Neuronal stem cell (in vitro differentiated cells): Measurements from ENCODE around the gene DNAH9.

Experiments
- DNase-seq: peaks from one replicate; pipeline ENCODE4 v3.0.0-alpha.2; 2013; ENCODE audit warnings: low spot score
- H2AFZ ChIP-seq: one replicate; pipeline ENCODE4 v1.6.1; 2013; ENCODE audit warnings: mild to moderate bottlenecking, low read length, inconsistent platforms
- H2AK5ac ChIP-seq: 2 replicates; pipeline ENCODE4 v1.6.1; 2013; ENCODE audit warnings: low read depth, mild to moderate bottlenecking, inconsistent platforms, low read length, moderate library complexity, mixed read lengths
- H2BK120ac ChIP-seq: 2 replicates; pipeline ENCODE4 v1.6.1; 2013; ENCODE audit warnings: low read depth, mild to moderate bottlenecking, inconsistent platforms, low read length, moderate library complexity, mixed read lengths
- H2BK12ac ChIP-seq: one replicate; pipeline ENCODE4 v1.6.1; 2013; ENCODE audit warnings: low read length, inconsistent platforms
- H2BK15ac ChIP-seq: 2 replicates; pipeline ENCODE4 v1.6.1; 2013; ENCODE audit warnings: mild to moderate bottlenecking, low read length, inconsistent platforms, mixed read lengths
- H2BK5ac ChIP-seq: one replicate; pipeline ENCODE4 v1.6.1; 2013; ENCODE audit warnings: inconsistent platforms, mild to moderate bottlenecking, low read length, moderate library complexity
- H3K14ac ChIP-seq: one replicate; pipeline ENCODE4 v1.6.1; 2013; ENCODE audit warnings: low read length, inconsistent platforms
- H3K18ac ChIP-seq: 2 replicates; pipeline ENCODE4 v1.6.1; 2013; ENCODE audit warnings: low read length, inconsistent platforms
- H3K23ac ChIP-seq: 2 replicates; pipeline ENCODE4 v1.6.1; 2013; ENCODE audit warnings: low read depth, mild to moderate bottlenecking, mixed read lengths, low read length, inconsistent platforms; ENCODE audit not compliant: poor library complexity
- H3K27ac ChIP-seq: replicated peaks from 3 replicates; pipeline ENCODE4 v1.5.1; 2013; ENCODE audit warnings: low read length, inconsistent platforms
- H3K27me3 ChIP-seq, 3 experiments: 2 replicates each; pipeline ENCODE4 v1.6.1; 2013; ENCODE audit warnings: low read length in 3 of 3, mild to moderate bottlenecking in 2 of 3, inconsistent platforms in 1 of 3, low read depth in 1 of 3, mixed read lengths in 1 of 3, moderate library complexity in 1 of 3; ENCODE audit not compliant: control insufficient read depth in 3 of 3, insufficient read depth in 3 of 3
- H3K36me3 ChIP-seq, 2 donors: replicated peaks in 1 of 2; 2 replicates each; pipeline ENCODE4 v1.6.1; 2013; ENCODE audit warnings: low read length in 2 of 2; ENCODE audit not compliant: control insufficient read depth in 2 of 2, insufficient read depth in 2 of 2
- H3K4ac ChIP-seq: 2 replicates; pipeline ENCODE4 v1.6.1; 2013; ENCODE audit warnings: inconsistent platforms, mild to moderate bottlenecking, low read length, moderate library complexity
- H3K4me1 ChIP-seq, 2 donors: 1 replicate in 1 of 2; 2 replicates in 1 of 2; pipeline ENCODE4 v1.6.1; 2013; ENCODE audit warnings: low read length in 2 of 2, low read depth in 1 of 2; ENCODE audit not compliant: control insufficient read depth in 2 of 2, insufficient read depth in 1 of 2
- H3K4me2 ChIP-seq: one replicate; pipeline ENCODE4 v1.6.1; 2013; ENCODE audit warnings: mild to moderate bottlenecking, low read length, inconsistent platforms; ENCODE audit not compliant: insufficient read depth, poor library complexity, severe bottlenecking
- H3K4me3 ChIP-seq, 2 donors: 2 replicates each; pipeline ENCODE4 v1.5.1; 2013; ENCODE audit warnings: low read length in 2 of 2, mild to moderate bottlenecking in 2 of 2, inconsistent platforms in 1 of 2, moderate library complexity in 1 of 2
- H3K79me1 ChIP-seq: one replicate; pipeline ENCODE4 v1.6.1; 2013; ENCODE audit warnings: low read depth, mild to moderate bottlenecking, inconsistent platforms, low read length, moderate library complexity
- H3K9ac ChIP-seq: one replicate; pipeline ENCODE4 v1.6.1; 2013; ENCODE audit warnings: mild to moderate bottlenecking, low read depth, low read length, inconsistent platforms; ENCODE audit not compliant: poor library complexity
- H3K9me3 ChIP-seq, 2 donors: replicated peaks in 1 of 2; 2 replicates each; pipeline versions ENCODE3 to v1.6.1; 2013; ENCODE audit warnings: low read length in 2 of 2, mild to moderate bottlenecking in 2 of 2, inconsistent platforms in 1 of 2, low read depth in 1 of 2, mixed read lengths in 1 of 2, moderate library complexity in 1 of 2; ENCODE audit not compliant: control insufficient read depth in 2 of 2, insufficient read depth in 1 of 2
- H4K8ac ChIP-seq: one replicate; pipeline ENCODE4 v1.6.1; 2013; ENCODE audit warnings: low read depth, mild to moderate bottlenecking, inconsistent platforms, low read length, moderate library complexity
- H4K91ac ChIP-seq: one replicate; pipeline ENCODE4 v1.6.1; 2013; ENCODE audit warnings: low read length, low read depth, mild to moderate bottlenecking, inconsistent platforms; ENCODE audit not compliant: poor library complexity
- WGBS, 2 donors: extraction: QIAGEN DNeasy Blood & Tissue Kit; methylation state at CpG; one replicate each; pipeline ENCODE4 v1.1.7; 2013; ENCODE audit warnings: missing lambda C conversion rate in 2 of 2, mixed read lengths in 1 of 2; ENCODE audit not compliant: insufficient read length in 2 of 2, insufficient replicate concordance in 1 of 2; ENCODE audit errors: extremely low coverage in 2 of 2; 5-methylcytosine and 5-hydroxymethylcytosine counted together

The DNAH9 gene

GRCh38 chr17:11813871-11814270, 215.6 kb downstream of the DNAH9 start:
- Histone ChIP-seq H3K4me2 (no peak overlapping the region), H2AFZ (no peak overlapping the region), H3K4me1 (no peaks in the 10 kb centered on the region), H3K18ac (no peak overlapping the region), H3K27ac (no peak overlapping the region), H3K9ac (no peak overlapping the region), H3K27me3 (no peaks in the 10 kb centered on the region), H3K4me3 (no peak overlapping the region), H2BK120ac (no peak overlapping the region), H3K9me3 (no peaks in the 10 kb centered on the region), H3K23ac (no peak overlapping the region), H3K14ac (no peak overlapping the region), H3K36me3 (no peaks in the 10 kb centered on the region), H4K8ac (no peak overlapping the region), H2AK5ac (no peak overlapping the region), H2BK12ac (no peak overlapping the region), H2BK5ac (no peak overlapping the region), H4K91ac (no peak overlapping the region), H2BK15ac (no peak overlapping the region), H3K4ac (no peak overlapping the region), H3K79me1 (no peaks in the 10 kb centered on the region)
- no peak for DNase-seq

DNA sequence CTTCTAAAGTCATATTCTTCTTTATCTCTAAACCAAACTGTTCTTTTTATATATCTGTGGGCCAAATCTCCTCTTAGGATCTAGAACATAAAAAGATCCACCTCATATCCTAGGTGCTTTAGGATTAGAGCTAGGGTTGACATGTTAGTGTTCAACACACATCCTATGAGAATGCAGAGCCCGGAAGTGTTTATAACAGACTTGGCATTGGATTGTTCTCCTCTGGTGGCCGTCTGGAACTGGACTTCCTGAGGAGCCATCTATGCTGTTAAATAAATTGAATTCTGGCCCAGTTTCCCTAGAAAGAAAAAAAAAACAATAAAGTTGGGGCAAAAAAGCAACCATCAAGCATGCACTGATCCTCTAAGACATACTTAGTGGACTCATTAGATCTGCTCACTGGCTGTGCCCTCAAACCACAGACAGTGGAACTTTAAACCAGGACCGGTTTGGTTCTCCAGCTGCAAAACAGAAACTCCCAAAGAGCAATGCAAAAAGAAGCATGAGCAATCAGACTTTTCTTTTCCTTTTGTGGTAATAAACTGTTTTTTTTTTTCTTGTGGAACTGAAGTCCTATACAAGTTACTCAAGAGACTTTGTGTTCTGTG, 216.5 kb downstream of the DNAH9 start:
- Histone ChIP-seq H3K9me3 (no peaks in the 10 kb centered on the region), H3K4me1 (no peaks in the 10 kb centered on the region), H3K4me2 (no peak overlapping the region), H2BK12ac (no peak overlapping the region), H4K91ac (no peak overlapping the region), H3K27ac (no peak overlapping the region), H3K18ac (no peak overlapping the region), H3K14ac (no peak overlapping the region), H2BK120ac (no peak overlapping the region), H4K8ac (no peak overlapping the region), H3K79me1 (no peaks in the 10 kb centered on the region), H2BK5ac (no peak overlapping the region), H3K4me3 (no peak overlapping the region), H3K4ac (no peak overlapping the region), H2AK5ac (no peak overlapping the region), H2AFZ (no peak overlapping the region), H3K27me3 (no peaks in the 10 kb centered on the region), H3K23ac (no peak overlapping the region), H2BK15ac (no peak overlapping the region), H3K9ac (no peak overlapping the region), H3K36me3 (no peaks in the 10 kb centered on the region)
- no peak for DNase-seq
- no CpG with 5 or more reads among the region's 3 CpGs for WGBS, 2 donors

DNA sequence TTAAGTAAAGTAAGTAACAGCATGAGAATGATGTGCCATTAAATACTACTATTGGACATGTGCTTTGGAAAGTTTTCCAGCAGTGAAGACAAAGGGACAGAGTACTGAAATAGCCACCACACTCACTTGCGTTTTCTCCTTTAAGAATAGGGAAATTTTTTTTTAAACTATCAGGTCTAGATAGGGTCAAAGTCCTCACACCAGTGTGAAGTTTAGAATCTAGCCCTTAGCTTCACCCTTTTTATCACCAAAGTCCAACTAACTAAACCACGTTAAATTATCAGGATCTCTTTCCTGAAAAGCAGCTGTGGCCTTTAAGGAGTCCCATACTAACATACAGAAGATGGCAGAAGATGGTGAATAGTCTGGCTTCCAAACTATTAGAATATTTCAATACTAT, 218.1 kb downstream of the DNAH9 start:
- H3K4me1 ChIP-seq = no peaks in the 10 kb centered on the region
- H2AFZ ChIP-seq = no peak overlapping the region
- H3K36me3 ChIP-seq = no peaks in the 10 kb centered on the region
- no CpG with 5 or more reads among the region's 2 CpGs for WGBS, 2 donors
- no peak overlapping the region for H3K4me2 ChIP-seq
- no peak overlapping the region for H4K8ac ChIP-seq
- no peak overlapping the region for H3K18ac ChIP-seq
- H3K9me3 ChIP-seq = no peaks in the 10 kb centered on the region
- H2AK5ac ChIP-seq = no peak overlapping the region
- no peak overlapping the region for H3K14ac ChIP-seq
- no peaks in the 10 kb centered on the region for H3K27me3 ChIP-seq
- no peak overlapping the region for H2BK15ac ChIP-seq
- no peak overlapping the region for H2BK5ac ChIP-seq
- no peak overlapping the region for H4K91ac ChIP-seq
- no peak overlapping the region for H3K9ac ChIP-seq
- no peak overlapping the region for H2BK120ac ChIP-seq
- no peaks in the 10 kb centered on the region for H3K79me1 ChIP-seq
- no peak overlapping the region for H3K4me3 ChIP-seq
- DNase-seq = no peak
- no peak overlapping the region for H3K27ac ChIP-seq
- H2BK12ac ChIP-seq = no peak overlapping the region
- no peak overlapping the region for H3K4ac ChIP-seq
- H3K23ac ChIP-seq = no peak overlapping the region

DNA sequence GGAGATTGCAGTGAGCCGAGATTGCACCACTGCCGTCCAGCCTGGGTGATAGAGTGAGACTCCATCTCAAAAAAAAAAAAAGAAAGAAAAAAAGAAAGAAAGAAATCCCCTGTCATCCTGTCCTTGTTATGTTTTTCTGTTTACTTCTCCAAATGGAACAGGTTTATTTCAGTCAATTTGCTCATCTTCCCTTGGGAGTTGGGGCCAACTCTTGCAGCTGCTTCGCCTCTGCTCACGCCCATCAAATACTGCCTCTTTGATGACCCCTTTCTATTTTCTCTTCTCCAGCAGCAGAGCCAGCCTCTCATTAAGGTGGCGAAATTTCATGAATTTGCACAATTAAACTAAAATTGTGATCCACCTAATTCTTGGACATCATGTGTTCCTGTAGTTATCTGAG, 225.6 kb downstream of the DNAH9 start:
- DNase-seq = no peak
- Histone ChIP-seq H3K9ac (no peak overlapping the region), H2AK5ac (no peak overlapping the region), H2BK5ac (no peak overlapping the region), H4K8ac (no peak overlapping the region), H3K79me1 (no peaks in the 10 kb centered on the region), H2AFZ (no peak overlapping the region), H3K14ac (no peak overlapping the region), H2BK15ac (no peak overlapping the region), H3K27ac (no peak overlapping the region), H4K91ac (no peak overlapping the region), H3K27me3 (no peaks in the 10 kb centered on the region), H3K4me2 (no peak overlapping the region), H3K23ac (no peak overlapping the region), H3K4me1 (no peaks in the 10 kb centered on the region), H3K18ac (no peak overlapping the region), H3K9me3 (no peaks in the 10 kb centered on the region), H3K4ac (no peak overlapping the region), H2BK12ac (no peak overlapping the region), H3K4me3 (no peak overlapping the region), H2BK120ac (no peak overlapping the region), H3K36me3 (no peaks in the 10 kb centered on the region)
- no CpG with 5 or more reads among the region's 5 CpGs for WGBS, 2 donors
